Measurements from ENCODE around the gene SPPL2B.
A peak's percentile ranks its signal among the peaks of the same experiment; 100 is the strongest.

The SPPL2B gene

DNA sequence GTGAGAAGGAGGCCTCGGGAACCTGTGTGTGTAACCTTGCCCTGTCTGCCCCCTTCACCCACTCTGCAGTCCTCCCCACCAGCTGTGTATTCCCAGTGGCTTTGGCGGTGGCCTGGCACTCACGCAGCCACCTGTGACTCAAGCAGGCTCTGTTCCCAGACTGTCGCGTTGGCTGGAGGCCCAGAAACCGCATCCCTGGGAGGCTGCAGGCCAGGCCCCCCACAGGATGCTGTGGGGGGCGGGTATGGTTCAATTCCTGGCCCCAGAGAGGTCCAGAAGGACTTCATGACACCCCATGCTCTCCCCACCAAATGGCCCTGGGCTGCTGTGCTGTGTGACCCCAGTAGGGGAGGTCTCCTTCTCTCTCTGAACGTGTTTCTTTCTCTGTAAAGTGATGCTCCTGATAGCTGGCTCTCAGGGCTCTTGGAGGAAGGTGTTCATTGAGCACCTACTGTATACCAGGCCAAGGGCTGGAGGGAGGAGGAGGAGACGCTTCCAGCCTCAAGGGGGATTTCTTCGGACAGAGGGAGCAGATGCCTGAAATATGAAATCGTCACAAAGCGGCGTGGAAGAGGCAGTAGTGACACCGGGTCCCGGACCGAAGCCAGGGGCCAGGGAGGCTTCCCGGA, 18.6 kb upstream of the SPPL2B start:
- TF ChIP-seq, protein P1, sequence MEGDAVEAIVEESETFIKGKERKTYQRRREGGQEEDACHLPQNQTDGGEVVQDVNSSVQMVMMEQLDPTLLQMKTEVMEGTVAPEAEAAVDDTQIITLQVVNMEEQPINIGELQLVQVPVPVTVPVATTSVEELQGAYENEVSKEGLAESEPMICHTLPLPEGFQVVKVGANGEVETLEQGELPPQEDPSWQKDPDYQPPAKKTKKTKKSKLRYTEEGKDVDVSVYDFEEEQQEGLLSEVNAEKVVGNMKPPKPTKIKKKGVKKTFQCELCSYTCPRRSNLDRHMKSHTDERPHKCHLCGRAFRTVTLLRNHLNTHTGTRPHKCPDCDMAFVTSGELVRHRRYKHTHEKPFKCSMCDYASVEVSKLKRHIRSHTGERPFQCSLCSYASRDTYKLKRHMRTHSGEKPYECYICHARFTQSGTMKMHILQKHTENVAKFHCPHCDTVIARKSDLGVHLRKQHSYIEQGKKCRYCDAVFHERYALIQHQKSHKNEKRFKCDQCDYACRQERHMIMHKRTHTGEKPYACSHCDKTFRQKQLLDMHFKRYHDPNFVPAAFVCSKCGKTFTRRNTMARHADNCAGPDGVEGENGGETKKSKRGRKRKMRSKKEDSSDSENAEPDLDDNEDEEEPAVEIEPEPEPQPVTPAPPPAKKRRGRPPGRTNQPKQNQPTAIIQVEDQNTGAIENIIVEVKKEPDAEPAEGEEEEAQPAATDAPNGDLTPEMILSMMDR (conservative IDR thresholded peaks at IDR 0.05; ENCODE audit: control insufficient read depth, insufficient read depth, low read depth, low read length): no peak

GRCh38 chr19:2311093-2311492, 17.4 kb upstream of the SPPL2B start:
- TF ChIP-seq, protein P1 (conservative IDR thresholded peaks at IDR 0.05; ENCODE audit: control insufficient read depth, insufficient read depth, low read depth, low read length): no peak
- H3K4me3 ChIP-seq (ENCODE audit: control insufficient read depth, low read depth, low read length): no peak overlapping the region
- no peak for DNase-seq (ENCODE audit: low read depth)

More for the DNA sequence above, 18.6 kb upstream of the SPPL2B start:
- peak; percentile 61 for DNase-seq (ENCODE audit: low read depth)
- H3K4me3 ChIP-seq (ENCODE audit: control insufficient read depth, low read depth, low read length): no peak overlapping the region

GRCh38 chr19:2312820-2313501, 15.5 kb upstream of the SPPL2B start:
- TF ChIP-seq, protein P1 (conservative IDR thresholded peaks at IDR 0.05; ENCODE audit: control insufficient read depth, insufficient read depth, low read depth, low read length): no peak
- H3K4me3 ChIP-seq (ENCODE audit: control insufficient read depth, low read depth, low read length): no peak overlapping the region
- no peak for DNase-seq (ENCODE audit: low read depth)

- DNase-seq (ENCODE audit: low read depth): no peak
- no peak overlapping the region for H3K4me3 ChIP-seq (ENCODE audit: control insufficient read depth, low read depth, low read length)
- TF ChIP-seq, protein P1 (conservative IDR thresholded peaks at IDR 0.05; ENCODE audit: control insufficient read depth, insufficient read depth, low read depth, low read length): no peak
Measured at GRCh38 chr19:2315121-2315817, 13.2 kb upstream of the SPPL2B start.

- DNase-seq (ENCODE audit: low read depth): peak; percentile 61
- no peak overlapping the region for H3K4me3 ChIP-seq (ENCODE audit: control insufficient read depth, low read depth, low read length)
- TF ChIP-seq, protein P1 (conservative IDR thresholded peaks at IDR 0.05; ENCODE audit: control insufficient read depth, insufficient read depth, low read depth, low read length): peak; percentile 55
Measured at GRCh38 chr19:2315818-2316353, 12.6 kb upstream of the SPPL2B start.

DNA sequence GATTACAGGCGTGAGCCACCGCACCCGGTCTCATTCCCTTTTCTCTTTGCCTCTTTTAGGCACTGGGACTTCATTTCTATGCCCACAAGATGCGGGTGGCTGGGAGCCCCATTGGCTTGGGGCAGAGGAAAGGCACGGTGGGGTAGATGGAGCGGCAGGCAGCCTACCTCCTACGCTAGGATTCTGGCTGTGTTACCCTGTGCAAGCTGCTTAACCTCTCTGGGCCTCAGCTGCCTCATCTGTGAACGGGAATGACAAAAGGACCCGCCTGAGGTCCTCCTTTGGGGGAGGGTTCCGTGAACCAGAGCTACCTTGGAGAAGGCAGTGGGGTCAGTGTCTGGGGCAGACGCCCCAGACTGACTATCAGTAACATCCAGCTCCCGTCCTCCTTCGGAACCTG, 11.2 kb upstream of the SPPL2B start:
- no peak for DNase-seq (ENCODE audit: low read depth)

More for the DNA sequence above, 11.2 kb upstream of the SPPL2B start:
- H3K4me3 ChIP-seq (ENCODE audit: control insufficient read depth, low read depth, low read length): no peak overlapping the region
- TF ChIP-seq, protein P1 (conservative IDR thresholded peaks at IDR 0.05; ENCODE audit: control insufficient read depth, insufficient read depth, low read depth, low read length): no peak

Data from fibroblast of mammary gland (primary cell).